Measurements from ENCODE around the gene CDCA5.

The CDCA5 gene

GRCh38 chr11:65071907-65072630 lies 11.8 kb downstream of the CDCA5 start:
- no peak for DNase-seq (ENCODE audit: low spot score)

- no peak for DNase-seq (ENCODE audit: low spot score)
These were observed 14.6 kb downstream of the CDCA5 start for GRCh38 chr11:65069217-65069616.

GRCh38 chr11:65067446-65067845 lies 16.4 kb downstream of the CDCA5 start:
- no peak for DNase-seq (ENCODE audit: low spot score)

GRCh38 chr11:65066805-65067291 lies 17.0 kb downstream of the CDCA5 start:
- no peak for DNase-seq (ENCODE audit: low spot score)

GRCh38 chr11:65066315-65066714 lies 17.5 kb downstream of the CDCA5 start:
- no peak for DNase-seq (ENCODE audit: low spot score)

- no peak for DNase-seq (ENCODE audit: low spot score)
These were observed 18.0 kb downstream of the CDCA5 start for GRCh38 chr11:65065851-65066250.

- no peak for DNase-seq (ENCODE audit: low spot score)
These were observed 19.0 kb downstream of the CDCA5 start for GRCh38 chr11:65064847-65065240.

GRCh38 chr11:65063532-65063931 lies 20.3 kb downstream of the CDCA5 start:
- DNase-seq (ENCODE audit: low spot score), result no peak

- DNase-seq (ENCODE audit: low spot score), result no peak
These were observed 22.9 kb downstream of the CDCA5 start for GRCh38 chr11:65060913-65061408.

- DNase-seq (ENCODE audit: low spot score), result no peak
These were observed 23.6 kb downstream of the CDCA5 start for GRCh38 chr11:65059959-65060824.

GRCh38 chr11:65059523-65059922 lies 24.3 kb downstream of the CDCA5 start:
- no peak for DNase-seq (ENCODE audit: low spot score)

GRCh38 chr11:65058419-65059054 lies 25.3 kb downstream of the CDCA5 start, which contains the start of gene NAALADL1:
Gene NAALADL1 (minus strand): TSS chr11:65058553. CDS start chr11:65058521, 32 bp downstream.
- DNase-seq (ENCODE audit: low spot score), result no peak

GRCh38 chr11:65058012-65058411 lies 25.8 kb downstream of the CDCA5 start:
- DNase-seq (ENCODE audit: low spot score), result no peak

GRCh38 chr11:65057526-65057925 lies 26.3 kb downstream of the CDCA5 start:
- DNase-seq (ENCODE audit: low spot score), result no peak

GRCh38 chr11:65056999-65057398 lies 26.8 kb downstream of the CDCA5 start:
- DNase-seq (ENCODE audit: low spot score), result no peak

GRCh38 chr11:65055538-65055937 lies 28.3 kb downstream of the CDCA5 start:
- DNase-seq (ENCODE audit: low spot score), result no peak

GRCh38 chr11:65053827-65054508 lies 29.9 kb downstream of the CDCA5 start:
- DNase-seq (ENCODE audit: low spot score), result no peak

- no peak for DNase-seq (ENCODE audit: low spot score)
These were observed 32.4 kb downstream of the CDCA5 start for GRCh38 chr11:65051398-65051858.

GRCh38 chr11:65047581-65048422 lies 36.0 kb downstream of the CDCA5 start:
- DNase-seq (ENCODE audit: low spot score), result no peak

- DNase-seq (ENCODE audit: low spot score), result no peak
These were observed 38.1 kb downstream of the CDCA5 start for GRCh38 chr11:65045728-65046127.

- DNase-seq (ENCODE audit: low spot score), result no peak
These were observed 38.8 kb downstream of the CDCA5 start for GRCh38 chr11:65045061-65045460.

Data from LoVo (cell line).